ENCODE results near the gene LRIG1.

The LRIG1 gene

GRCh38 chr3:66437341-66437929, 63.4 kb downstream of the LRIG1 start:
- Mint-ChIP-seq H3K9me3 (no peaks in the 10 kb centered on the region), H3K27me3 (ENCODE audit: low read depth) (peaks cover 12% of the 10 kb centered on the region), H3K4me3 (no peak overlapping the region), H3K27ac (no peak overlapping the region), H3K36me3 (ENCODE audit: low read depth) (peaks cover 3% of the 10 kb centered on the region), H3K4me1 (peaks cover 81% of the 10 kb centered on the region)
- TF ChIP-seq CTCF (IDR thresholded peaks at IDR 0.05; ENCODE audit: unreplicated experiment in 3 of 3): no peak

GRCh38 chr3:66435989-66436388, 64.8 kb downstream of the LRIG1 start:
- Mint-ChIP-seq H3K36me3 (ENCODE audit: low read depth) (peaks cover 3% of the 10 kb centered on the region), H3K27ac (peak overlapping the region in 2 of 3 experiments; percentile 0 to 31), H3K4me1 (peaks cover 77% of the 10 kb centered on the region), H3K27me3 (ENCODE audit: low read depth) (peaks cover 12% of the 10 kb centered on the region), H3K9me3 (no peaks in the 10 kb centered on the region), H3K4me3 (no peak overlapping the region)
- TF ChIP-seq CTCF (IDR thresholded peaks at IDR 0.05; ENCODE audit: unreplicated experiment in 3 of 3): no peak

- Mint-ChIP-seq H3K36me3 (ENCODE audit: low read depth) (peaks cover 3% of the 10 kb centered on the region), H3K4me1 (peaks cover 74% of the 10 kb centered on the region), H3K9me3 (no peaks in the 10 kb centered on the region), H3K27ac (no peak overlapping the region), H3K27me3 (ENCODE audit: low read depth) (peaks cover 12% of the 10 kb centered on the region), H3K4me3 (no peak overlapping the region)
- no peak for TF ChIP-seq CTCF (IDR thresholded peaks at IDR 0.05; ENCODE audit: unreplicated experiment in 3 of 3)
These were observed 66.1 kb downstream of the LRIG1 start for GRCh38 chr3:66434726-66435125.

- Mint-ChIP-seq H3K27ac (peak overlapping the region in 2 of 3 experiments; percentile 12 to 86), H3K4me1 (peaks cover 75% of the 10 kb centered on the region), H3K9me3 (no peaks in the 10 kb centered on the region), H3K36me3 (ENCODE audit: low read depth) (peaks cover 3% of the 10 kb centered on the region), H3K27me3 (ENCODE audit: low read depth) (peaks cover 12% of the 10 kb centered on the region), H3K4me3 (peak overlapping the region in 1 of 3 experiments; percentile 19)
- TF ChIP-seq CTCF (IDR thresholded peaks at IDR 0.05; ENCODE audit: unreplicated experiment in 3 of 3): no peak
These were observed 67.4 kb downstream of the LRIG1 start for GRCh38 chr3:66433522-66433782.

- peaks cover 80% of the 10 kb centered on the region for H3K4me1 Mint-ChIP-seq
- peaks cover 12% of the 10 kb centered on the region for H3K27me3 Mint-ChIP-seq (ENCODE audit: low read depth)
- no peaks in the 10 kb centered on the region for H3K9me3 Mint-ChIP-seq
These were observed 67.9 kb downstream of the LRIG1 start for GRCh38 chr3:66432767-66433521.

More at GRCh38 chr3:66432767-66433521, 67.9 kb downstream of the LRIG1 start:
- Mint-ChIP-seq H3K4me3 (no peak overlapping the region), H3K27ac (peak overlapping the region in 1 of 3 experiments; percentile 86), H3K36me3 (ENCODE audit: low read depth) (peaks cover 3% of the 10 kb centered on the region)
- TF ChIP-seq CTCF (IDR thresholded peaks at IDR 0.05; ENCODE audit: unreplicated experiment in 3 of 3): no peak

All from nephron (organoid).